NCI-H1694 (cell line): ENCODE results near the gene AP4B1.
A peak's percentile ranks its signal among the peaks of the same experiment; 100 is the strongest.

Experiments
- DNase-seq: peaks from one replicate; lab custom pipeline; 2025; lab: John Stamatoyannopoulos, UW

Gene AP4B1

DNA sequence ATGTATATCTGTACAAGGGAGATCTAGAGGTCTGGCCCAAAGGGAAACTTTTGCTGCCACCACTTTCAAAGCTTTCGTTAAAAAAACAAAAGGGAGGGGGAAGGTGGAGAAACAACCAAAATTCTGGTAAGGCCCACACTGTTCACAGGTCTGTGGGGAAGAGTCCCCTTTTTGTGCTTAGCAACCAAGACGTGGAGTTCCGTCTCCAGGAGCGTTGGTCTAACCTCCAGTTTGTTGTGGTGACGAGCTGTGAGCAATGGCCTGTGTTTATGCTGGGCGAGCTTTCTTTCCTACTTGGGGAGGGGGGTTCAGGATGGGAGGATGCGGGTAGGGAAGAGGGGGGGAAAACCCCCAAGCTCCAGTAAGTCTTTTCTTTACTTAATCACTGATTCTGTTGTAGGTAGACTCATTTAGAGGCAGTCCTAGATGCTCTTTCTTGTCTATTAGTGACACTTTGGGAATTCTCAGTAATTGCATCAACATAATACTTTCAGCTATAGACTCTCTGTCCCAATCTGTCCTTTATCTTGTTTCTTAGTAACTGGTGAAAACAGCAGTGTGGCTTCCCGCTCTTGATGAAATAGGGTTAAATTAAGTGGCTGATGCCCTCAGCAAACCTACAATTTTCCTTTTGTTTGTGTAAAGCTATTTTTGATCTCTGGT lies 26.0 kb upstream of the AP4B1 start:
- no peak for DNase-seq

DNA sequence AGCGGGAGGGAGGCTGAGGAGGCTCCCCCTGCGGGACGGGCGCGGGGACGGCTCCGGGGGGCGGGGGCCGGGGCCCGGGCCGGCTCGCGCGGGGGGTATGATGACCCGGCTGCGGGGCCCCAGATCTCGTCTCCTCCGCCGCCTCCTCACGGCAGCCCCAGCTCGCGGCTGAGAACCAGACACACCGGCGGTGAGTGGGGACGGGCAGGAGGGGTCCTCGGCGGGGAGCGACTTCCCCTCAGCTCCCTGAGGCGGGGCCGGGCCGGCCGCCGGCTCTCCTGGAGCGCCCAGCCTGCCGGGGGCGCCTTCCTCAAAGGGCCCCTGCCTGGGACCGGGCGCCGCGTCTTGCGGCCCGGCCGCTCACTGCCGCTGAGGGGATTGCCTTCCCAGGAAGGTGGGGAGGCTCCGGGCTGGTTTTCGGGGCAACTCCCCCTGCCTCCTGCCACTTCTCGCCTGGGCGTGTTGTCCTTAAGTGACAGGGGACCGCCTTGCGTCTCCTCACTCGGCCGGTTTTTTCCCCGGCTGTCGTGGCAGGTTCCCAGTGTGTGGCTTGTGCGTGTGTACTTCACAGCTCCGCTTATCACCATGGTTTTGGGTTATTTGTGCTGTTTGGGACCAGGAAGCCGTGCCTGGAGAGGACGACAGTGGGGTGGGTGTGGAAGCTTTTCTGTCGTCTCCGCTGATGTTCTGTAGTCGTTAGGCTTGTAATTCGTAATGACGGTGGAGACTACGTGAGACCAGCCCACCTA lies 25.3 kb upstream of the AP4B1 start:
- no peak for DNase-seq

GRCh38 chr1:113928941-113929749 lies 24.5 kb upstream of the AP4B1 start, which contains the start of gene HIPK1:
HIPK1 (plus strand) TSS chr1:113929324.
- peak; percentile 85 for DNase-seq

DNA sequence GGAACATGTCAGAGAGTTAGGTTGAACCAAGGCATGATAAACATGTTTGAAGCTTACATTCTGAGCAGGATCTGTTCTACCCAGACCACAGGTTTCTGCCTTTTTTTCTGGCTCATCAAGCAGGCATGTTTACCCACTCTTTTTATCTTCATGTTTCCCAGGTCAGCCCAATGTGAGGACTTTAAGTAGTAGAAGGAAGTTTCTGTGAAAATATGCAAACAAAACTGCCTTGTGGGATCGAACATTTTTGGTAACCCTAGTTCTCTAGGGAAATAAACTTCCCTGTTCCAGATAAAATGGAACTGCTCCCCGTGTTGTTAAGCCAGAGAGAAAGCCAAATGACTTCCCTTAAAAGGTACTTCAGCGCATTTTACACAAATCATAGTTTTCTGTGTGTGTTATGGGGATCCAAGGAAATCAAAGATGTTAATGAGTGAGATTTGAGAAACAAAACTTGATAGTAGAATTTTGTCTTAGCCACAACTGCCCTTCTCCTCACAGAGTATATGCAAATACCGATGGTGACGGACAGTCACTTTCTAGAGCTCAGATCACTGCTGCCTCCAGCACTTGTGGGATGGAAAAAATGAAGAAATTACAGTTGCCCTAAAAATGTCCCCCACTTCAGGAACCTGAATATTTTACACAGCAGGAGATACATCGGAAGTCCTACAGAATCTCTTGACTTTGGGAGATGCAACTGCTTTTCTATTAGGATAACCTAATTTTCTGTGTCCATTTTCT lies 23.8 kb upstream of the AP4B1 start:
- no peak for DNase-seq

- DNase-seq: no peak
Observed at GRCh38 chr1:113924473-113924872, 19.9 kb upstream of the AP4B1 start.

DNA sequence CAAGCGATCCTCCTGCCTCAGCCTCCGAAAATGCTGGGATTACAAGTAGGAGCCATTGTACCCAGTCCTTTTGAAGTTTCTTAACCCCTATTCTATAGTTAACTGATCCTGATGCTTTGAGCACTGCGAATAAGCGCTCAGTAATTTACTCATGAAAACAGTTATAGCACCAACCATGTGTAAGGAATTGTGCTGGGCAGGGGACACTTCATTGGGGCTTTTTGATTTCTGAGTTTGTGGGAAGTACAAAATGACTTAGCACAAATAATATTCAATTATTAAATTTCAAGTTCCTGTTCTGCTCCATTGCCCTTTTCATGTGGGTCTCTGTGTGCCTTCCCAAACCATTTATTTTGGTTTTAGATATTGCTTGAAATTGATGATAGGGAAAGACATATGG lies 18.4 kb upstream of the AP4B1 start:
- no peak for DNase-seq

GRCh38 chr1:113918243-113918642 lies 13.6 kb upstream of the AP4B1 start:
- no peak for DNase-seq

GRCh38 chr1:113917400-113918082 lies 12.9 kb upstream of the AP4B1 start:
- DNase-seq: no peak

GRCh38 chr1:113916974-113917373 lies 12.4 kb upstream of the AP4B1 start:
- DNase-seq: no peak

DNA sequence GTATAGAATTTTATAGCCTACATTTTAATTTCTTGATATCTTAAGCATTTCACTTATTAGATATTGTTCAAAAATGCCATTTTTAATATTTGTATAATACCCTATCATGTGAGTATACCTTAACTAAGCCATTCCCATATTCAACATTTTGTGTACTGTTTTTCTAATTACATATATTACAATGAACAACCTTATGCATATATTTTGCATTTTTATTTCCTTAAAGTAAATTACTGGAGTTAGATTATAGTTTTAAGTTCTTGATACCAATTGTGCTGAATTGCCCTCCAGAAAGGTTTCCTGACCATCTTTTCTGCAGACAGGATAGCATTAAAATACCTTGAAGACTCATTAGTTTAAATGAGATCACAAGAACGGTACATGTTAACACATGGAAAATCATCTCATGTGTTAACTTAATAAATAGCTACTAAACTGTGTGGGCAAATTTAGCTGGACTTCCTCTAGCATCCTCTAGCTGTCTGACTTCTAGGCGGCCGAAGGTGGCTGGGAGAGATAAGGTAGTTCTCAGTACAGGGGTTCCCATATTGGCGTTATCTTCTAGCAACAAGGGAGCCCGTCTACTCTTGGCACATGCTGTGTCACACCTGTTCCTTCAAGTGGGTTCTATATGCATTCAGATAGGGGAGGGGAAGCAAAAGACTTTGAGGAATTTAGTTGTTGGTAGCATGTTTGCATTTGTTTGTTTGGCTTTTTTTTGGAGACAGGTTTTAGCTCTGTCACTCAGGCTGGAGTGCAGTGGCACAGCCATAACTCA lies 9.5 kb upstream of the AP4B1 start:
- DNase-seq: no peak

DNA sequence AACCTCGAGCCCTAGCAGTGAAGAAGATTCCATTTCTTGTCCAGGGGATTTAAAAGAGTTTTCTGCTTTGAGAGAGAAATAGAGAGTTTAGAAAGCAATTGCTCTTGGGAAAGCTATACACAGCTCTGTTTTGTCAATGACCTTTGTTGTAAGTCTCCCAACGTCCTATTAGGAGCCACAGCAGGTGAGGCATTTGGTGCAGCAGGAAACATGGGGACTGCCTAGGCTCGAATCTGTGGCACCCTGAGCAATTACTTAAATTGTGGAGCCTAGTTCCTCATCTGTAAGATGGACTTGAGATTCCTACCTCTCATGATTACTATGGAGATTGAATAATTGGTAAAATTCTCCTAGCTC lies 8.7 kb upstream of the AP4B1 start:
- DNase-seq: no peak

- DNase-seq: peak; percentile 88
Observed at GRCh38 chr1:113912594-113913311, 8.2 kb upstream of the AP4B1 start.

DNA sequence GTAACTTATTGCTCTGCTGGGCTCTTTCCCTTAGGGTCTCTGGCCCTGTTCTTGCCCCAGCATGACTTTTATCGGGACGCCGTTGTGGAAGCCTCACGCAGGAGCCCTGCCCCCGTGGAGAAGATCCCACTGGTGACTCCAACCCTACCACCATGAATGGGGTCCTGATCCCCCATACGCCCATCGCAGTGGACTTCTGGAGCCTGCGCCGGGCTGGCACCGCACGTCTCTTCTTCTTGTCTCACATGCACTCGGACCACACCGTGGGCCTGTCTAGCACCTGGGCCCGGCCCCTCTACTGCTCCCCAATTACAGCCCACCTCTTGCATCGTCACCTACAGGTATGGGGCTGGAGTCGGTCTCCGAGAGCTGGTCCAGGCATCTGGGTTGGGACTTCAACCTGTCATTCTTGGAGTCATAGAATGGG lies 849 bp upstream of the AP4B1 start:
- no peak for DNase-seq

DNA sequence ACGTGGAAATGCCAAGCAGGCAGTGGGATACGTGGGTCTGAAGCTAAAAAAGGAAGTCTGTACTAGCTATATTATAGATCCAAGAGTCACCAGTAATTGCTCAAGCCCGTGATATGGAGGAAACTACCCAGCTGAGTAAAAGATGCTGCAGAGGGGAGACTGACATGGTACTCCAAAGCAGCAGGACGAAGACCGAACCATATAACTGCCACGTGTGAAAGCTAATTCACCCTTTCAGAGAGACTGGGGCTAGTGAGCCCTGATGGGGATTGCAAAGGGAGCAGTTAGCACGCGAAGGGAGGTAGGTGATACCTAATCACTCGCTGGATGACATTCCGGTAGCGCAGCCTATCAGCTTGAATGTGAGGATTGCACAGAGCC lies 316 bp downstream of the AP4B1 start:
- peak; percentile 60 for DNase-seq

DNA sequence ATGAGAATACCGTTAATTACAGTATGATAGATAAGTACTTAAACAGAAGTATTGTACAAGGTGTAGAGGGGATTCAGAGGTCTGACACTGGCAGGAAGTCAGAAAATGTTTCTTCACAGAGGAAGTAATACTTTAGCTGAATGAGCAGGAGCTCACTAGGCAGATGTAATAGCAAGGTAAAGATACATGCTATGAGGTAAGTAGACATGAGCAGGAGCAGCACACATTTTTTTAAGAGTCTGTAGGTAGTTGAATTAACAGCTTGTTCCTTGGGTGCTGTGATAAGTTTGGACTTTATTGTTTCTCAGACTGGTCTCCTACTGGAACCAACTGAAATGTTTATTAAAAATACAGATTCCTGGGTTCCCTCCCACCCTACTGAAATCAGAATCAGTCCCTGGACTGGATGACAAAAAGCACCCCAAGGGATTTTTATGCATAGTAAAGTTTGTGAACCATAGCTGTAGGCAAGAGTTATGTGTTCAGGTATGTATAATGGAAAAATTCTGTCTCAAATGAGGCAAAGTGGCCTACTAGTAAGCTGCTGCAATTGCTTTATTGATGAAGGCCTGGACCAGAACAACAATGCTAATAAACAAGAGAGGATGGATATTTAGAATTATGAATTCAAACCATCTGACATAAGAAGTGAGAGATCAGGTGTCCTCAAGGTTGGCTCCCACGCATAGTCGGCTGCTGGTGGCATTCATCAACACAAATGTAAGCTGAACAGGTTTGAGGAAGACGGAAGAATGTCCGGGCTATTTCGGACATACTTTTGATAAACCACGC lies 902 bp downstream of the AP4B1 start:
- no peak for DNase-seq

DNA sequence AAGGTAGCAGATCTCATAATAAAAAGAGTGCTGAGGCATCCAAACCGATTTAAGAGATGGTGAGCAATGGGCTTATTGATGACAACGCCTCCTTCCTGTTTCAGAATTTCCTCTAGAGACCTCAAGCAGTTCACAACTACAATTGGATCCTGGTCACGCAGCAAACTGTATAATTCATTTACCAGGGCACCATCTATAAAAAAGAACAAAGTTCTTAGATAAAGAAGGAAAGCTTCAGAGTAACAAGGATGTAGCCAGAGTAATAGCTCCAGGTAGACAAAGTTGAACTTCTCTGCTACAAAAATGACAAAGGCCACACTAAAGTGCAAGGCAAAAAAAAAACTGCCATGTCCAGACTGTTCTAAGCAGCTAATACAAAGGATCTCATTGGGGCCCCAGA lies 3.4 kb downstream of the AP4B1 start:
- no peak for DNase-seq

DNA sequence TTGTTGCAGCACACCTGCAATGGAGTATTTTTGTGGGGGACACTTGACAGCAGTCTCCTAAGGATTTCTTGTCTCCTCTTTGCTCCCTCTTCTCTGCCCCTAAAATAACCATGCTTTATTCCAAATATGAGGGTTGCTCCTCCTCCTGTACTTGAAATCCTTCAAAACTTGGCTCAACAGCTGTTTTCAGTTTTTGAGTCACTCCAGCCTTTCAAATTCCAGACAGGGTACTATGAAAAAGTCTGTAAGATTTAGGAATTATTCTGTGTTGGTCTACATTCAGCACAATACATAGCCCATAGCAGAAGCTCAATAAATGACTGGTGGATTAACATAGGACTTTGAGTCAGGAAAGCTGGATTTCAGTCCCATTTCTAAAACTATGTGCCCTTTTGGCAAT lies 5.5 kb downstream of the AP4B1 start:
- no peak for DNase-seq

GRCh38 chr1:113898241-113898814 lies 6.3 kb downstream of the AP4B1 start:
- DNase-seq: no peak

- DNase-seq: no peak
Observed at GRCh38 chr1:113895961-113896360, 8.6 kb downstream of the AP4B1 start.
